ENCODE measurements around the gene AJAP1.

Gene AJAP1

GRCh38 chr1:4631321-4631720, 23.1 kb upstream of the AJAP1 start:
- no peak for DNase-seq

DNA sequence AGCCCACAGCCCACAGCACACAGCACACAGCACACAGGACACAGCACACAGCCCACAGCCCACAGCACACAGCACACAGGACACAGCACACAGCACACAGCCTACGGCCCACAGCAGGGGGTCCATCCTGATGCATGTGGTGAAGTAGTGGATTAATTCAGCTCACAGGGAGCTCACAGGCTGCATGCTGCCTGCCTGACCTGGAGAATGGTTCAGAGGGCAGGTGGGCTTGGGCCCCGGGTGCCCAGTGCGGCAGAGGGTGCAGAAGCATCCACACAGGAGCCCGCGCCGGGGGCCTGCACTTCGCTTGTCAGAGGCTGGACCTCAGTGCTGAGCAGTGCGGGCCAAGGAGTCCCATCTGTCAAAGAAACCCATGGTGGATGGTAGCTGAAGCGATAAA, 21.1 kb upstream of the AJAP1 start:
- no peak for DNase-seq

DNA sequence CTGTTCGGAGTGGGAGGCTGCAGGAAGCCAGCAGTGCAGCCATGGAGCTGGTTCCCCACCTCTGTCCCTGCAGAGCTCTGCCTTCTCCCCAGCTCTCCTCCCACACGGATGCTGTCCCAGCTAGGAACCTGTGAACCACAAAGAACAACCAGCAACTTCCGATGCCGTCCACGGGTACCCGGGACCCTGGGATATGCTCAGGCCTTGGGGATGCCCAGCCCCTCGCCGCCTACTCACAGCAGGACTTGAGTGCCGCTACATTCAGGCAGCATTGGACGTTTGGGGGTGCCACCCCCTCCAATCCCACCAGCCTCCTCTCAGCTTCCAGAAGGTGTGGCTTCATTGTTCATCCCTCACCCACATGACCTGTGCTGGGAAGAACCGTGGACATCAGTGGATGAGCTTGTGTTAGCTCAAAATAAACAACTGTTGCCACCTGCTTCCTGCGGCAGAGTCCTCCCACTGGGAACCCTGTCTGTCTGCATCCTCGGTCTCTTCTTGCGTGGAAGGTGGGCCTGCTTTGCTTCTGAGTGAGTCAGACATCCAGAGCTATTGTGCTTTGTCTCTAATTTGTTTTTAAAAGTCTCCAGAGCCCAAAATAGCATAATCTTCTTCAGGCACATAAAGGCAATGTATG, 20.1 kb upstream of the AJAP1 start:
- no peak for DNase-seq

GRCh38 chr1:4634793-4635406, 19.5 kb upstream of the AJAP1 start:
- no peak for DNase-seq

- no peak for DNase-seq
Observed at GRCh38 chr1:4636186-4636585, 18.2 kb upstream of the AJAP1 start.

DNA sequence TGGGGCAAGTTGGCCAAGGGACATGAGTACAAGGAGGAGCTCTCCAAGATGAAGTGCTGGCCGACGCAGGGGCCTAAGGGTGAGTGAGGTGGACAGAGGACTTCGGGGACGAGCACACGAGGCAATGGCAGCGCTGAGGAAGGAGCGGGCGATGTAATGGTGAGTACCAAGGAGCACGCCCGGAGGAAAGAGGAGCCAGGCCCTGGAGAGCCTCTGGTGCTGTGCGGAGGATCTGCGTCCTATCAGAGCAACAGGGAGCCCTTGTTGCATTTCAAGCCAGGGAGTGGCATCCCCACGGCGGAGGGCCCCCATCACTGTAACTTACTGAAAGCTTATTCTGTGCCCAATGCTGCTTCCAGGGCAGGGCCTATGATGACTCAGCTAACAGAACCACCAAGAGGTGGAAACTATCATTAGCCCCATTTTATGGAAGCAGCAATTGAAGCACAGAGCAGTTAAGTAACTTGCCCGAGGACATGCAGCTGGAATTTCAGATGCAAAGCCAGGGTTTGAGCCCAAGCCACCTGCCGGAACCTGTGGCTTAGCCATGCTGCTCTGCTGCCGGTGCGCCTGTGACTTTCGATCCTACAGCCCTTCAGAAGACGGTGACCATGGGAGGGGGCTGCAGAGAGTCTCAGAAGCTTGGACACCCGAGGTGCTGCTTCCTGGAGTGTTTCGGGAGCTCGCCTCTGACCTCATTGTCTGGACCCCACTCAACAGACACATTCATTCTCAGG, 17.6 kb upstream of the AJAP1 start:
- no peak for DNase-seq

DNA sequence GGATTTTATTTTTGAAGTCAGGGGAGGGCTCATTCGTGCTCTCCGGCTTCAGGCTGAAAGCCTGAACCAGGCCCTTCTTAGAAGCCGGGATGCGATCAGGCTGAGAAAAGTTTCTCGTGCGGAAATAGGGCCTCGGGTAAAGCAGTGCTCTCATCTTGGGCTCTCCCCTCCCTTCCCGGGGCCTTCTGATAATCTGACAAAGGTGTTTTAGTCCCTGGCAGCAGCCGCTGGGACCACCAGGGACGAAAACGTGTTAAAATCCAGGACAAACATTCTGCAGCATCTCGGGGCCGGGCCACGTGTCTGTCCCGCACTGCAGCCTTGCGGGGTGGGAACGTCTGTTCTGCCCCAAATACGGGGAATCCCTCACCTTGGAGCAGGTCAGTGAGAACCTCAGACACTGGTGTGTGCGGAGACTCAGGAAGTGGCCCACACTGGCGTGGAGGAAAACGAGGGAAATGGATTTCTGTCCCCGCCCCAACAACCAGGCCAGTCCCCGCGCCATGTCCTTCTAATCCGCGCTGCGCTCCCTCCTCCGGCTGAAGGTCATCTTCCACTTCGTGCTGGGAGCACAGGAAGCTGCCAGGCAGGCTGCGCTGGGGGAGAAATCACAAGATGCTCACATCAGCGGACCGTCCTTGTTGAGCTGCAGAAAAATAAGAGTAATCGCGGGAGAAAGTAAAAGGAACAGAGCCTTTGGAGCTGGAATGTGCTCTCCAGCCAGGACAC, 16.6 kb upstream of the AJAP1 start:
- DNase-seq: no peak

DNA sequence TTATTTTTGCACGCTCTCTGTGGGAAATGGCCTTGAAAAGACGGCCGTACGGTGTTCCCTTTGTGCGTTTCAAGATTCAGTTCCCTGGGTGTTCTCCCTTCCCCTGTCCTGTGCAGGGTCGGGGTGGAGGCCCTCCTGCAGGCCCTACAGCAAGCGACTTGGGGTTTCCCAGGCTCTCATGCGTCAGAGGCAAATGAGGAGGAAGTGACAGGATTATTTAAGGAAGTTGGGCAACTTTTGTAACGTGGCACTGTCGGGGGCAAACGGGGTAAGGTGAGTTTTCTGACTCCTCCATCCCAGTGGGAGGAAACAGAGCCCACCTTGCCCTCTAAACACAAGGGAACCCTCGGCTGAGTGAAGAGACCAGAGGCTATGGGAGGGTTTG, 16.1 kb upstream of the AJAP1 start:
- DNase-seq: no peak

DNA sequence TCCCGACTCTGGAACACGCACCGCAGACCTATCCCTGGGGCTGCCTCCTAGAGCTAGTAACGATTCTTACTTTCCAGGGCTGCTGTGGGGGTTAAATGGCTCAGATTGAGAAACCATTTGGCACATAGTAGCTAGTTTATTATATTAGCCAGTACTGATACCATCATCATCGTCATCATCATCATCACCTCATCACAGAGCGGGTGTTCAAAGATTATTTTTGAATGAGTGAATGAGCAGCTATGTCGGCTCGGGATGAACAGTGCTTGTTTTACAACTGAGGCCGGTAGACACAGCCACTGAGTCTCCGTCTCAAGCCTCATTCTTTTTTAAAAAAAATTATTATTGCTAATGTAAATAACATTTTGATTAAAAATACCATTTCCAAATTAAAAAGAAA, 13.5 kb upstream of the AJAP1 start:
- DNase-seq: no peak

GRCh38 chr1:4647391-4647790, 7.0 kb upstream of the AJAP1 start:
- no peak for DNase-seq

DNA sequence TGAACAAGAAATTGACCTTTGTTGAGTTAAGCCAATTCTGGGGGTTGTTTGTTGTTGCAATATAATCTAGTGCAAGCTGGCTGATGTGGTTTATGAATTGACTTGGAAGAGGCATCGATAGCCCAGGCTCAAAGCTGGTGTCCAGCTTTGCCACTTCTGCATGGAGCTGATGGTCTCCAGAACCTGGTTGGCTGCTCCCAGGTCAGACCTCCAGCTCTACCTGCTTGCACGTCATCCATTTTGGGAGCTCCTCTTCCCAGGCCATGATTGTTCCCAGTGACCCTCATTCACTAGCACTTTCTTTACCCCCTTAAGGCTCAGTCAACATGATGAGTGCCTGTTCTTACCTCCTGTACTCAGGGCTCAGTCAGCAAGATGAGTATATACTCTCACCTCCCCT, 5.8 kb upstream of the AJAP1 start:
- no peak for DNase-seq

GRCh38 chr1:4650481-4650880, 3.9 kb upstream of the AJAP1 start:
- DNase-seq: no peak

DNA sequence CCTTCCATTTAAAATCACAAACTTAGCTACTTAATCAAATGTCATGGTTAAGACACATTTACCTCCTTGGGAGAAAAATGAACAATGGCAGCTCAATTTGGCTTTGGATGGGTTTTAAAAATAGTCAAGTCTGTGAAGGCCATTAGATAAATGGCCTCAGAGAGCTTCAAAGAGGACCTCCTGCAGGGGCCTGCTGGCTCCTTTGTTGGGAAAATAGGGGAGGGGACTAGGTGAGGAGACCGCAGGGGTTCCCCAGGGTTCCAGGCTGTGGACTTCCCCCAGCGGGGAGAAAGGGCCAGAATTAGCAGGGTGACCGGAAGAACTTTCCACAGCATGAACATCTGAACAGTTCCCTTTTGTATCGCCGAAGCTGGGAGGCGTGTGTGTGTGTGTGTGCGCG, 3.4 kb upstream of the AJAP1 start:
- DNase-seq: no peak

GRCh38 chr1:4652631-4653327, 1.6 kb upstream of the AJAP1 start:
- DNase-seq: peak; percentile 50

DNA sequence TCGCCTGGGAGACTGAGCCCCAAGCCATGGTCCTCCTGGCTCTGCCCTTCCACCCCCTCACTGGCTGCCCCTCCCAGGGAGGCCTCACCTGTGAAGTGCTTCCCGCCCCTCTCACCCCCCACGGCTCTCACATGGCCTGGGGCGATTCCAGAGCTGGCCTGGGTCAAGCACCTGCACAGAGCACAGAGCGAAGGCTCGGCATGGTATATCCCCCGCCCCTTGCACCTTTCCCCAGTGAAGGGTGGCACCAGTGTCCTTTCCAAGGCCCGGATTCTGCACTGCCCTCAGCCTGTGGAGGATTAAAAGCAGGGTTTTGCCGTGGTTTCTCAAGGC, 1.1 kb upstream of the AJAP1 start:
- no peak for DNase-seq

DNA sequence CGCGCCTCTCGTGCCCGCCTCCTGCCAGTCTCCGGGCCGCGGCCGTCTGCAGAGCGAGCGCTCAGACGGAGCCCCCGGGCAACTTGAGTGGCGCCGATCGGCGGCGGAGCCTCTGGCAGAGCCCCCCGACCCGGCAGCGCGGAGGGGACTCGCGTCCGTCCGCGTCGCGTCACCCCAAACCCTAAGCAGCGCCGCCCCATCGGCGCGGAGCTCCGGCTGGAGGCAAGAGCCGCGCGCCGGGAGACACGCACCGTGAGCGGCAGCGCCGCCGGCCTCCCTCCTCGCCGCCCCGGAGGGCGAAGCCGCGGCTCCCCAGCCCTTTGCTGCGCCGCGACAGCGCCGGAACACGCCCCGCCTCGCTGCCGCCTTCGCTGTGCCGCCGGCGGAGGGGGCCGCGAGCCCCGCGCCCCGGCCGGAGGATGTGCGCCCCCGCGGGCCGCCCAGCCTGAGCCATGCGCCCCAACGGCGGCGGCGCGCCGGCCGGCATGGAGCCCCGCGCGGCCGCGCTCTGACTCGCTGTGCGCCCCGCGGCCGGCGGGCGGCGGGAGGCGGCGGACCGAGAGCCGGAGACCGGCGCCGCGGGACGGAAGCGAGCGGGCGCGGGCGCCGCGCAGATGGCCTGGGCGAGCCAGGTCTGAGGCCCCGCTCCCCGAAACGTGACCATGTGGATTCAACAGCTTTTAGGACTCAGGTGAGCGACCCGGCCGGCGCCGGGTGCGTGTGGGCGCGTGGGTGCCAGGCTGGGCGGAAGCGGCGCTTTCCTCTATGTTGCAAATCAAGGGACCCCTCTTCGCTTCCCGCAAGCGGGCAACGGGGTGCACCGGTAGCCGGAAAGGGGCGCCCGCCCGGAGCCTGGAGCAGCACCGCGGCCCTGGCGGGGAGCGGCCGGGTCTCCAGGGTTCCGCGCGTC, 610 bp downstream of the AJAP1 start:
- DNase-seq: no peak

DNA sequence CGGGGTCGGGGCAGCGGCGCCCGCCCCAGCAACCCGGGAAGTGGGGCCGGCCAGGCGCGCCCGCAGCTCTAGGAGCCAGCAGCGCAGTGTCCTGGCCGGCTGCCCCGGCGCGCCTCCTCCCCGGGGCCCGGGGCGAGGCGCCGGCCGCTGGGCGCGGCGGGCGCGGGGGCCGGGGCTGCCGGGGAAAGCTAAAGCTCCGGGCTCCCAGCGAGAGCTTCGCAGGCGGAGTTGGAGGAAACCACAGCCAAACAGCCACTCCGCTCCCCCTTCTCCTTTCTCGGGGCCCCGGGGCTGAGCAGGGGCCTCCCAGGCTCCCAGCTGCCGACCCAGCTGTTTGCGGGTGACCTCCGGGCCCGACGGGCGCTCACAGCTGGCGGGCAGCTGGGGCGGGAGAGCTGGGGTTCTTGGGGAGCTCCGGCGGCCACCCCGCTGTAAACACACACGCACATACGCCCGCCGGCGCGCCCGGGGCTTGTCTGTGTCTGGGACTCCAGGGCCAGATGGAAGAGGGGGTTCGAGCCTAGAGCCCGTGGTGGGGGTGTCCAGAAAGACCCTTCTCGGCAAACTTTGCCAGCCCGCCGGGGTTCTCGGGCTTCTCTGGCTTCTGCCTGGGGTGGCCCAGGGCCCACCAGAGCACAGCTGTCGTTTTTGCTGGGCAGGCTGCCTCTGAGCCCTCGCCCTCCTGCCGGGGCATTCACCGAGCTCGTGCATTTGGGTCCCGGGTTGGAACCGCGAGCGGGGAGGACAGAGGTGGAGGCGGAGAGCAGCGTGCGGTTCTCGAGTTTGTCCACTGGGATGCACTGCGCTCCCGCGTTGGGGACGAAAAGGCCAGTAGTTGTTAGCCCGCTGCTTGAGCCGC, 1.5 kb downstream of the AJAP1 start:
- DNase-seq: no peak

DNA sequence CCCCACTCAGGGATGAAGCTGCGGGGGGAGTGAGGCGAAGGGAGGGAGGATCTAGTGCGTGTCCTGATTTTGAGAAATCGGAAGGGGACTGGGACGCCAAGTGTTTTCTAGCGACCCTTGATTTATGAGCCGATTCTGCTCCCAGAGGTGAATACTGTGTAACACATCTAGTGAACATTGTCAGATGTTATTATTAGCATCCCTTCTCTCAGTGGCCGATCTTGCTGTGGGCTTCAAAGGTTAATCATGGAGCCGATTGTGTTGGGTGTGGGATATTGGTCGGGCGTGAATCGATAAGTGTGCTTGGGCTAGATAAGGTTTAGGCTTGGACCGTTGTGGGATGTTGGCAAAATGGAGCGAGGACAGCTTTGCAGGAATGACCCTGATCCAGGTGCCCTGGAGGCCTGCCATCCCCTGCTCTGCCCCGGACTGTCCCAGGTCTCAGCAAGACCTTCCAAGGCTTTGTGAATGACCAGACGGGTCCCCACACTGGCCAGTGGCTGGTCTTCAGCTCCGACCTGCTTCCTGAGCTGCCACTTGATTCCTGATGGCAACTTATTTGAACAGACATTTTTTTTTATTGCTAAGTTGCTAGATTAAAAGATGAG, 2.2 kb downstream of the AJAP1 start:
- DNase-seq: no peak

- DNase-seq: no peak
Observed at GRCh38 chr1:4657244-4657789, 2.9 kb downstream of the AJAP1 start.

DNA sequence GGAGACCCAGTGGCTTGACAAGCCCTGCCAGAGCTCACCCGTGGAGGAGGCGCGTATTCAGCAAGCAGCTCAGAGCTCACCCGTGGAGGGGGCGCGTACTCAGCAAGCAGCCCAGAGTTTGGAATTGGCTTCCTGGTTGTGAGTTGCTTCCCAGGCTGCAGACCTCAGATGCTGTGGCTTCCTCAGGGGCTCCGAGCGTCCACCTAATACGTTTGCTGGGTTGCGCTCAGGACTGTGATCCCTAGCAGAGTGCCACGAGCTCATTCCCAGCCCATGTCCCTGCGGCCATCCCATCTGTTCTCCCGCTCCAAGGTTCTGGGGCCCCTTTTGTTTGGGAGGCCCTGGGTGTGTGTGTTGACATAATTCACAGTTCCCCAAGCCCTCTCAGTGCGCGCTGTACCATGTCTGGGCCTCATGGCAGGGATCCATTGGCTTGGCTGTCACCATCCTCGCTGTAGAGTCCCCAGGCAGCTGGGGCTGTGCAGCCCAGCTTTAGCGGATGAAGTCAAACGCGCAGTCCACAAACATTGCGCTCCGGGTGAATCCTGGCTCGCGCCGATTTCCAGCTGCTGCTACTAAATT, 3.6 kb downstream of the AJAP1 start:
- no peak for DNase-seq
